Hematopoietic multipotent progenitor cell treated with erythropoietin and hydrocortisone succinate and interleukin-3 and kit ligand, for 8 days (in vitro differentiated cells): ENCODE results near the gene MOB1A.

Experiments
- DNase-seq: peaks from one replicate; pipeline ENCODE4 v3.0.0-alpha.2; 2015

Gene MOB1A

GRCh38 chr2:74103763-74104162 is 74.9 kb downstream of the MOB1A start:
- DNase-seq: no peak
